GM18951 (cell line): ENCODE measurements around the gene CTPS2.
"Not testable (repeated sequence)": the region's sequence is repeated elsewhere in the genome, so short reads cannot be mapped to it uniquely, and the experiment has no call there.

Experiments used
- POLR2A ChIP-seq: IDR thresholded peaks from 4 replicates; pipeline ENCODE4 v1.6.1; 2011; ENCODE audit warnings: mild to moderate bottlenecking; ENCODE audit not compliant: insufficient read length, insufficient read depth; ENCODE audit errors: extremely low read depth
- in situ Hi-C: fragments of 300-500 bp; cut with MboI; formaldehyde crosslinking; loops from one replicate; pipeline ENCODE4 v1.12.0; 2022; ENCODE audit warnings: low sequenced_read_pairs, mixed read lengths, inconsistent platforms; ENCODE audit not compliant: unreplicated experiment

CTPS2 gene

DNA sequence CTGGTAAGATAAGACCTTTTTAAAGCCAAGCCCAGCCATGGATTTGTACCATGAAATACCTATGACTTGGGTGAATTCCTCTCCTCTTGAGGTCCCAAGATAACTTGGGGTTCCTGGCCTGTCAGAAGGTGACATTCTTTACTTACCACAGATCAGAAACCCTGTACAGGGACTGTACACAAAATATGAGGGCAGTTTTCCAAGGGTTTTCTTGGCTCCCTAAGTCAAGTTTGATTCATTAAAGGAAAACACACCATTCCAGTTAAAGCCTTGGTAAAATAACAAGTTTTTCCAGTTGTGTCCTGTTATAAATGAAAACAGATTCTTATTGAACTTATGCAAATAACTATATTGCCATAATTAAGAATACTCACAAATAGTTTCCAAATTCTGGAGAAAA lies 15.2 kb upstream of the CTPS2 start:
- in situ Hi-C loops: no loop called here
- TF ChIP-seq POLR2A: no peak

DNA sequence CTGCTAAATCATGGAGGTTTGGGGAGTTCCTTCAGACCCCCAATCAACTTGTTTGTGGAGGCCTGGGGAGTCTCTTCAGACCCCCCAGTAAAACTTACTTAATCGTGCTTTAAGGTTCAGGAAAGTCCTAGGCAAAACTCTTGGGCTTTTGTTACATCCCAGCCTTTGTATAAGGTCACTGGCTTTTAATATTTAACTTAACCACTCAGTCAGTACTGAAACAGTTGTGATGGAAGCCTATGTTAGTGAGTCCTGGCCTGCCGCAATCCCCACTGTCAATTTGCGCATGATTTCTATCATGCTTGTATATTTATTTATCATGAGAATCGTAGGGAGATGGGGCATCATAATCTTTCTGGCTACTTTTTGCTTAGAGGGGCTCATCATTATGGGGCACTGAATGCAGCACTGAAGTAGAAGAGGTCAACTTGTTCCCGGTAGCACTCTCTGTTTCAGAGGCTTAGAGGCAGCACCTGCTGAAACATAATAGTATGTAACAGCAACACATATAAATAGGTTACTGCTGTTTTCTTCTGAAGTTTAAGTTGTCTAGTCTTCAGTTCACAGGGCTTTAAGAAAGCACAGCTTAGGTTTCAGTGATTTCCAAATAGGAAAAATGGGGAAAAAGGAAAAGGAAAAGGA lies 14.0 kb upstream of the CTPS2 start:
- in situ Hi-C loops: not testable (repeated sequence)

DNA sequence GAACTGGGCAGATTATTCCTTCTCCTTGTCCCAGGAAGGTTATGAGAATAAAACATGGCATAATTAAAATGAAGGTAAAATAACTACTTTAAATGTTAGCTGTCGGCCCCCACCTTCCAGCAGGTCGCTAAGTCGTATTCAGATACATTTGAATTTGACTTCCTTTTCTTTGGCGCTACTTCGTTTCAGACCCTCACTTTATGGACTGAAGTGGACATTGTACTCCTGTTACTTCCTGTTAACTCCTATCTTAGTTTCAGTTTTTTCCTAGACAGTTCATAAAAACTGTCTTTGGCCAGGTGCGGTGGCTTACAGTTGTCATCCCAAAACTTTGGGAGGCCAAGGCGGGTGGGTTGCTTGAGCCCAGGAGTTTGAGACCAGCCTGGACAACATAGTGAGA lies 12.6 kb upstream of the CTPS2 start:
- in situ Hi-C loops: no loop called here
- TF ChIP-seq POLR2A: no peak

DNA sequence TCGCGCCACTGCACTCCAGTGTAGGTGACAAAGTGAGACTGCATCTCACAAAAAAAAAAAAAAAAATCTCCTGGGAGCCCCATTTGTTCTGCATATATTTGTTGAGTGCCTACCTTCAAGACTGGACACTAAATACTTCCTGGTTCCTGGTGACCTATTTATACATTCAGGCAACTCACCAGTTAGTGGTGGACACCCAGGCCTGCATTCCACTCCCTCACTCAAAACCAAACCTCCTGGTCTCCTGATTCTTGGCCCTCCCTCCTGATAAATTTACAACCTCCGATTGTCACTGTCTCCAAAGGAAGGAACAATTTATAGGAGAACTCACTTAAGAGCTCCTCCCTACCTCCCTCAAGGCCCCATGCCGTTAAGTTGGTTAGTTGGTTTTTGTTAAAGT lies 10.0 kb upstream of the CTPS2 start:
- no peak for TF ChIP-seq POLR2A
- in situ Hi-C loops: no loop called here

DNA sequence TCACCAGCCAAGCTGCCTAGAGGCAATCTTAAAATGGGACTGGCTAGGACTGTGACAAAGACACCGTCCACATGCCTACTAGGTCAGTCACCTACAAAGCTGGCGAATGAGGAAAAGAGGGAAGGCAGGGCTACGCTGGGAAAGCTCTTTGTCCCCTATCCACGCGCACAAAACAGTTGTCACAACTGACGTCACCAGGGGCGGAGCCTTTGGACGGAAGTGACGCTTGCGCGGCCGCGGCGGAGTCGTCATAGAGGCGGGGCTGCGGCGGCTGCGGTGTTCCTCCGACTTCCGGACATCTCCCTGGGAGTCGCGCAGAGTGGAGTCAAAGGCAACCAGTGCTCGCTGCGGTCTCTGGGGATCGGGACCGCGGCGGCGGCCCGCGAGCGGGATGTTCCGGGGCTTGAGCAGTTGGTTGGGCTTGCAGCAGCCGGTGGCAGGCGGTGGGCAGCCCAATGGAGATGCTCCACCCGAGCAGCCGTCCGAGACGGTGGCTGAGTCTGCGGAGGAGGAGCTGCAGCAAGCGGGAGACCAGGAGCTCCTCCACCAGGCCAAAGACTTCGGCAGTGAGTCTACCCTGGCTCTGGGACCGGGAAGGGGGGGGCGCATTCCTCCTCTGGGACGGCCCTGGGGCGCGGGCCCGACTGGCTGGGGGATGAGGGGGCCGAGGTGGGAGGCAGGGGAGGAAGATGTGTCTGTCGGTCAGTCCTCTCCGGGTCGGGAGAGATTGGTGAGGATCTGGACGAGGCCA lies 7.0 kb upstream of the CTPS2 start, which contains the start of gene SYAP1:
Gene SYAP1 (plus strand): TSS at position 279 of the 751 bp plus-strand sequence. CDS start 113 bp downstream, at position 392.
- TF ChIP-seq POLR2A: peak; percentile 97
- in situ Hi-C loops: no loop called here

DNA sequence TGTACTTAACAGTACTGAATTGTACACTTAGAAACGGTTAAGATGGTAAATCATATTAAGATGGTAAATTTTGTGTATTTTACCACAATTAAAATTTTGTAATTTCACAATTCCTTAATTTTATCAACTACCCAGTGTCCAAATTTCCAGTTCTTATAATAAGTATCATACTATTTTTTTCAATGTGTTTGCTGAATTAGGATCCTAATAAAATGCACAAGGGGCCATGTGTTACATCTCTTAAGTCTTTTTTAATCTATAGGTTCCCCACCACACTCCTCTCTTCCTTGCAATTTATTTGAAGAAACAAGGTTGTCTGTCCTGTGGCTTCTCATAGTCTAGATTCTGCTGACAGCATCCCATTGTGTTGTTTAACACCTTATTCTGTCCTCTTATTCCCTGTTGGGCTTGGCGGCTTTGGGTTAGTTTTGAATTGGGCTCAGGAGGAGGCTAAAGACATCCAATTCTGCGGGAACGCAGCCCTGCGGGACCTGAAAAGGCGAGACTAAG lies 6.4 kb upstream of the CTPS2 start:
- in situ Hi-C loops: no loop called here
- TF ChIP-seq POLR2A: no peak

DNA sequence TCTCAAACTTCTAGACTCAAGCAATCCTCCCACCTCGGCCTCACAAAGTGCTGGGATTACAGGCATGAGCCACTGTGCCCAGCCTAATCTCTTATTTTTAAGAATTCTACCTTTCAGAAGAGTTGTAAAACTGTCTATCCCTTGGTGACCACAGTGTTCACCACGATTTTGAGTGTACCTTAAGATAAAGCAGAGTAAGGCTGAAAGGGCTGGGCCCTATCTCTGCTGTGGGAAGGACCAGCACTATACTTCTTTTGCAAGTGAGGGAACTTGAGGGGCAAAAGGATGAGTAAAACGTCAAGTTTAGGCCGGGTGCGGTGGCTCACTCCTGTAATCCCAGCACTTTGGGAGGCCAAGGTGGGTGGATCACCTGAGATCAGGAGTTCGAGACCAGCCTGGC lies 4.0 kb upstream of the CTPS2 start:
- in situ Hi-C loops: not testable (repeated sequence)

DNA sequence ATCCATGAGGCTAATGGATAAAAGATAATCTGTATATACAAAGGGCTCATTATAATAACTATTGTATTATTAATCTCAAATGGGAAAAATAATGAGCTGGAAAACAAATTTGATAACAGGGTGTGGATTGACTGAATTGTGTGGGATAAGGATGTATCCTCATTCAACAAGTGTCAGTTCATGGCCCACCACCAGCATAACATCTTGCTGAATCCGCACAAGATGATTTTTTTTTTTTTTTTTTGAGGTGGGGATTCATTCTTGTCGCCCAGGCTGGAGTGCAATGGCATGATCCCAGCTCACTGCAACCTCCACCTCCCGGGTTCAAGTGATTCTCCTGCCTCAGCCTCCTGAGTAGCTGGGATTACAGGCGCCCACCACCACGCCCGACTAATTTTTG lies 3.2 kb upstream of the CTPS2 start:
- in situ Hi-C loops: not testable (repeated sequence)

DNA sequence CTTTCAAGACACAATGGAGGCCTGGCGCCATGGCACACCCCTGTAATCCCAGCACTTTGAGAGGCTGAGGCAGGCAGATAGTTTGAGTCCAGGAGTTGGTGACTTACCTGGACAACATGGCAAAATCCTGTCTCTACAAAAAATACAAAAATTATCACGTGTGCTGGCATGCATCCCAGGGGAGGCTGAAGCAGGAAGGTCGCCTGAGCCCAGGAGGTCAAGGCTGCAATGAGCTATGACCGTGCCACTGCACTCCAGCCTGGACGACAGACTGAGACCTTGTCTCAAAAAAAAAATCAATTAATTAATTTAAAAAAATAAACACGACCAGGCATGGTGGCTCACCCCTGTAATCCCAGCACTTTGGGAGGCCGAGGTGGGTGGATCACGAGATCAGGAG lies 2.0 kb upstream of the CTPS2 start:
- no peak for TF ChIP-seq POLR2A
- in situ Hi-C loops: no loop called here

DNA sequence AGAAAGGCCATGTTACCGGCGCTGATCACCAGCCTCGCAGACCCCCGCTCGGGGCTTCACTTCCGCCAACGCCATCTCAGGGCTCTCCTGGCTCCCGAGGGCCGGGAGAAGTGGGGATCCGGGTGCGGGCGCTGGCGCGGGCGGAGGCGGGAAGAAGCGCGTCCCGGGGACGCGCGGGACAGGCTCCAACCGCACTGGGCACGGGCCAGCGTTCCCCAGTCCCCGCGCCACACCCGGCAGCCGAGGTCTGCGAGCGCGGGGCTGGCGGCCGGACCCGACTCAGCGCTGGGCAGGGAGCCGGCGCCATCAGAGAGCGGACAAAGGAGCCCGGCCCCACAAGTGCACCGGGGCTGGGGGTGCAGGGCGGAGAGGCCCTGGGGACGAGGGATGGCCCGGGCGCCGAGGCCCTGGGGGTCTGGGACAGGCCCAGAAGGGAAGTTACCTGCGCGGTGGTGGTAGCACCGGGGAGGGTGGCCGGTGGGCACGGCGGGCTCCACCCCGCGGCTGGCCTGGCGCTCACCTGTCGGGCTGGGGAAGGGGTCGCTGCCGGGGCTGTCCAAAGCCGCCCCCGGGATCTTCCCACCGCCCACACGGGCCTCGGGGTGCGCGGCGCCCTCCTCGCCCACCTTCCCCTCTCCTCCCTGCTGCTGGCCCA lies 449 bp downstream of the CTPS2 start:
- no peak for TF ChIP-seq POLR2A
- in situ Hi-C loops: no loop called here

DNA sequence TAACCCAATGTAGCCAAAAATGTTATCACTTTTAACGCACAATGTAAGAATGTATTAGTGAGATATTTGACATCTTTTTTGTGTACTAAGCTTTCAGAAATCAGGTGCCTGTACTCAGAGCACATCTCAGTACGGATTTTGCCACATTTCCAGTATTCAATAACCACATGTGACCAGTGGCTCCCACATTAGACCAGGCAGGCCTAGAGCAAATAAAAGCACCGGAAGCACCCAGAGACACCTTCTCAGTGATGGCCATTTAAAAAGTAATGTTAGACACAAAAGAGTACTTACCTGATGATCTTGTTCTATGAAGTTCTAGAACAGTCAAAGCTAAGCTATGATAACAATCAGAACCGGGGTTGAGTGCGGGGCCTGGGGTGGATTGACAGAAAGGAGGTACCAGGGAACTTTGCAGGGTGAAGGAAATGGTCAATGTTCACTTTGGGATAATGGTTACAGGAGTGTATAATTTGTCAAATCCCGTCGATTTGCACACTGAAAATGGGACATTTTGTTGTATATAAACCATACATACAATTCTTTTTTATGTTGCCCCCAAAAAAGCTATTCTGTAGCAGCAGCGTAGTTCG lies 1.2 kb downstream of the CTPS2 start:
- in situ Hi-C loops: no loop called here
- no peak for TF ChIP-seq POLR2A

DNA sequence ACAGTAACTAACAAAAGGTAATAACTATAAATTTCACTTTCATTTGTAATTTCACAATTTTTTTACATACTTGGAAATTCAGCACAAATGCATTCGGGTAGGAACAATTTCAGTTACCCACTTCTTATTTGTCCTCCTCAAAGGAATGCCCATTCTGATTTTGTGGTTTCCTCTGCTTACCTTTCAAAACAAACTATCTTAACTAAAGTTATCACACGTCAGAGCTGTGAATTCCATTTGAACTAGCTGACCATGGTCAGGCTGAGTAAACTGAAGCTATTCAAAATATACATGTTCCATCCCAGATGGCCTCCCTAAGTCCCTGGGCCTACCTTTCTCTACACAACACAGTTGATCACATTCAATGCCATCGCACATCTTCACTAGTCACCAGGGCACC lies 4.5 kb downstream of the CTPS2 start:
- in situ Hi-C loops: no loop called here
- no peak for TF ChIP-seq POLR2A

DNA sequence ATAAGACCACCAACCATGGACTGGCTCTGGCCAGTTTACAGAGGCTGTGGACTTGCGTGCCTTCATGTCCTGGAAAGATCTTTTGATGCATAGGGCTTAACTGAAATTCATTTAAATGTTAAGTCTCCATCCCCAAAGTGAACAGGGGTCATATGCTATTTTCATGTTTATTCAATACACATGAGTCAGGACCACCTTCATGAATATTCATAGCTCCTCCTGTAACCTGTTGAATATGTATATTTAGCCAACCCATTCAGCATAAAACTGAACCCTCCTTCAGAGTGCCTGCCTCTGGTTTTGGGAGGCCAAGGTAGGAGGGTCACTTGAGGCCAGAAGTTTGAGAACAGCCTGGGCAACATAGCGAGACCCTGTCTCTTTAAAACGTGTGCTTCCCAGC lies 7.1 kb downstream of the CTPS2 start:
- no peak for TF ChIP-seq POLR2A
- in situ Hi-C loops: no loop called here
